ENCODE results near the gene PDE4D.

GRCh38 chr5:59038798-59039295 is 854.7 kb downstream of the PDE4D start:
- TF ChIP-seq CTCF (IDR thresholded peaks at IDR 0.05) = no peak
- TF ChIP-seq POLR2A (IDR thresholded peaks at IDR 0.05) = no peak

Measured in right lobe of liver (tissue), 4 donors.